ENCODE data around the gene SUGP2.

GRCh38 chr19:19052921-19053320, 19.6 kb upstream of the SUGP2 start:
- no peak for TF ChIP-seq TEAD4 (IDR thresholded peaks at IDR 0.05)
- no peak for TF ChIP-seq FOXM1 (IDR thresholded peaks at IDR 0.05; ENCODE audit: borderline replicate concordance, low read depth)
- no peak for TF ChIP-seq USF1 (IDR thresholded peaks at IDR 0.05)
- no peak for TF ChIP-seq YY1 (IDR thresholded peaks at IDR 0.05; ENCODE audit: low read depth)
- no peak for TF ChIP-seq EP300 (IDR thresholded peaks at IDR 0.05; ENCODE audit: borderline replicate concordance)
- no peak for TF ChIP-seq TAF1 (IDR thresholded peaks at IDR 0.05; ENCODE audit: low read depth)
- TF ChIP-seq MAX (IDR thresholded peaks at IDR 0.05), result no peak

All from Ishikawa (cell line).